ENCODE measurements around the gene SUMF1. TPM values are rescaled to one million over a fixed set of nuclear protein-coding genes. Genes with fewer than 3 reads are reported as not detected.

The SUMF1 gene
- total RNA-seq, 2 donors from 2014 or later = 5.0 to 7.2 TPM

- Mint-ChIP-seq H3K4me3 (no peak overlapping the region), H3K36me3 (ENCODE audit: insufficient read depth in 2 of 2) (peaks cover 11 to 21% of the 10 kb centered on the region in 2 donors), H3K4me1 (ENCODE audit: low read depth) (no peaks in the 10 kb centered on the region), H3K27me3 (ENCODE audit: low read depth) (no peaks in the 10 kb centered on the region), H3K9me3 (peaks cover 2 to 6% of the 10 kb centered on the region in 2 donors), H3K27ac (no peak overlapping the region)
- ATAC-seq (replicated peaks in 1 of 2) (no peak), DNase-seq (no peak)
Observed at GRCh38 chr3:4373669-4374068, 93.4 kb downstream of the SUMF1 start.

DNA sequence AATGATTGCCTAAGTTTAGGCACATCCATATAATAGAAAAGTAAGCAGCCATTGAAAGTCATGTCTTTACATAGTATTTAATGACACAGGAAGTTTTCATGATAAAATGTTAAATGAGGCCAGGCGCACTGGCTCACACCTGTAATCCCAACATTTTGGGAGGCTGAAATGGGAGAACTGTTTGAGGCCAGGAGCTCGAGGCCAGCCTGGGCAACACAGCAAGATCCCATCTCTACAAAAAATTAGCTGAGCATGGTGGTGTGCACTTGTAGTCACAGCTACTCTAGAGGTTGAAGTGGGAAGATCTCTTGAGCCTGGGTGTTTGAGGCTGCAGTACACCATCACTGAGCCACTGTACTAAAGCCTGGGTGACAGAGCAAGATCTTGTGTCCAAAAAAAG, 104.5 kb downstream of the SUMF1 start:
- no peaks in the 10 kb centered on the region for H3K9me3 Mint-ChIP-seq
- H3K27ac Mint-ChIP-seq = peak overlapping the region; percentile 25
- ATAC-seq (replicated peaks in 1 of 2) (no peak), DNase-seq (no peak)
- H3K27me3 Mint-ChIP-seq (ENCODE audit: low read depth) = no peaks in the 10 kb centered on the region
- no peaks in the 10 kb centered on the region for H3K36me3 Mint-ChIP-seq (ENCODE audit: insufficient read depth in 2 of 2)
- H3K4me1 Mint-ChIP-seq (ENCODE audit: low read depth) = no peaks in the 10 kb centered on the region
- no peak overlapping the region for H3K4me3 Mint-ChIP-seq

DNA sequence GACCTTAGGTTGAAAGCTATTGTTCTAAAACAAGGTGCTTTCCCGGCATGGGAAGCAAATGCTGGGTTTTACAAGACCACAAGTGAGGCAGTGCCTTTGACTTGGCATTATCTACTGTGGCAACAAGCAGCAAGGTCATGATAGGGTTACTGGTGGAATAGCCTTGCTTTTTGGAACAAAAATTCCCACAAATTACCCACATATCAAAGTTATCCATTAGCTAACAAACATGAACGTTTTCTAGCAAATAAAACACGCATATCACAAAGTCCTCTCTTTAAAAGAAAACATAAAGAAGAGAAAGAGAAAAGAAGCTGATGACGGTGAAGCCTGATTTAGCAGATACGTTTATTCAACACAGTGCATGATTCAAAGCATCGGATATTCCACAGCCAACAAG, 106.3 kb downstream of the SUMF1 start:
- Mint-ChIP-seq H3K9me3 (no peaks in the 10 kb centered on the region), H3K36me3 (ENCODE audit: insufficient read depth in 2 of 2) (no peaks in the 10 kb centered on the region), H3K4me1 (ENCODE audit: low read depth) (no peaks in the 10 kb centered on the region), H3K4me3 (no peak overlapping the region), H3K27me3 (ENCODE audit: low read depth) (no peaks in the 10 kb centered on the region), H3K27ac (no peak overlapping the region)
- ATAC-seq (replicated peaks in 1 of 2) (no peak), DNase-seq (no peak)

DNA sequence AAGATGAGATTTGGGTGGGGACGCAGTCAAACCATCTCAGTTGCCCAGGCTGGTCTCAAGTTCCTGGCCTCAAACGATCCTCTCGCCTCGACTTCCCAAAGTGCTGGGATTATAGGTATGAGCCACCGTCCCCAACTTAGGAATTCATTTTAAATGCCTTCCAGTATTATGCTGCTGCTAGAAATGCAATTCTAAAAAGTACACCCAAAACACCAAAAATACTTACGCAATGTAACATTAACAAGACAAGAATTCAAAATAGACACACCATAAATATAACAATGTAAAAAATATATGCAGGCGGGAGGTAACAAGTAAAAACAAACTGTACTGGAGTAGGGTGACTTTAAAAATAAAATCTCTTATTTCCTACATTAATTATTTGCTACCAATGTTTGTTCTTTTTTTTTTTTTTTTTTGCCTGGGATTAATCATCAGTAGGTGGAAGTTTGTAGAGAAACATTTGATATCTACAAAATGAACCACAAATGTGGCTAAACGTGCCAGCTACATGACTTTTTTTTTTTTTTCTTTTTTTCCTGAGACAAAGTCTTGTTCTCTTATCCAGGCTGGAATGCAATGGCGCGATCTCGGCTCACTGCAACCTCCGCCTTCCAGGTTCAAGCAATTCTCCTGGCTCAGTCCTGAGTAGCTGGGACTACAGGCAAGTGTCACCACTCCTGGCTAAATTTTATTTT, 107.1 kb downstream of the SUMF1 start:
- H3K36me3 Mint-ChIP-seq (ENCODE audit: insufficient read depth in 2 of 2) = no peaks in the 10 kb centered on the region
- DNase-seq = no peak
- H3K27me3 Mint-ChIP-seq (ENCODE audit: low read depth) = no peaks in the 10 kb centered on the region
- H3K4me1 Mint-ChIP-seq (ENCODE audit: low read depth) = no peaks in the 10 kb centered on the region
- H3K4me3 Mint-ChIP-seq = no peak overlapping the region
- no peak overlapping the region for H3K27ac Mint-ChIP-seq
- H3K9me3 Mint-ChIP-seq = no peaks in the 10 kb centered on the region
- ATAC-seq (replicated peaks in 1 of 2) = no peak

DNA sequence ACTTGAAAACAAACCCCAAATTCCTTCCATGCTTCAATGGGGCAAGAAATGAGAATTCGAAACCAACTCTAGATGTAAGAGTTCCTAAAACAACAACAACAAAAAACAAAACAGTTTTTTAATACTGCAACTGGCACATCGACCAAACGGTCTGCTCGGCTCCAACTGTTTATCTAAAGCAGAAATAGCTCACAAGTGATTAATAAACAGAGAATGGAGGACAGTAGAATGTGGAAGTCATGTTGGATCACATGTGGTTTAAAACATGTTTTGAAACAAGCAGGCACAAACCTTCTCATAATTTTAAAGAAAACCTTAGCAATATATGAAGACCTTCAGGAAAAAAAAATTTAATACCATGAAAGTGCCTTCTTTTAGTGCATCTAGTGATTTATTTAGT, 108.8 kb downstream of the SUMF1 start:
- DNase-seq (no peak), ATAC-seq (replicated peaks in 1 of 2) (no peak)
- no peaks in the 10 kb centered on the region for H3K9me3 Mint-ChIP-seq
- no peak overlapping the region for H3K27ac Mint-ChIP-seq
- H3K4me3 Mint-ChIP-seq = no peak overlapping the region
- H3K27me3 Mint-ChIP-seq (ENCODE audit: low read depth) = no peaks in the 10 kb centered on the region
- no peaks in the 10 kb centered on the region for H3K36me3 Mint-ChIP-seq (ENCODE audit: insufficient read depth in 2 of 2)
- H3K4me1 Mint-ChIP-seq (ENCODE audit: low read depth) = no peaks in the 10 kb centered on the region

DNA sequence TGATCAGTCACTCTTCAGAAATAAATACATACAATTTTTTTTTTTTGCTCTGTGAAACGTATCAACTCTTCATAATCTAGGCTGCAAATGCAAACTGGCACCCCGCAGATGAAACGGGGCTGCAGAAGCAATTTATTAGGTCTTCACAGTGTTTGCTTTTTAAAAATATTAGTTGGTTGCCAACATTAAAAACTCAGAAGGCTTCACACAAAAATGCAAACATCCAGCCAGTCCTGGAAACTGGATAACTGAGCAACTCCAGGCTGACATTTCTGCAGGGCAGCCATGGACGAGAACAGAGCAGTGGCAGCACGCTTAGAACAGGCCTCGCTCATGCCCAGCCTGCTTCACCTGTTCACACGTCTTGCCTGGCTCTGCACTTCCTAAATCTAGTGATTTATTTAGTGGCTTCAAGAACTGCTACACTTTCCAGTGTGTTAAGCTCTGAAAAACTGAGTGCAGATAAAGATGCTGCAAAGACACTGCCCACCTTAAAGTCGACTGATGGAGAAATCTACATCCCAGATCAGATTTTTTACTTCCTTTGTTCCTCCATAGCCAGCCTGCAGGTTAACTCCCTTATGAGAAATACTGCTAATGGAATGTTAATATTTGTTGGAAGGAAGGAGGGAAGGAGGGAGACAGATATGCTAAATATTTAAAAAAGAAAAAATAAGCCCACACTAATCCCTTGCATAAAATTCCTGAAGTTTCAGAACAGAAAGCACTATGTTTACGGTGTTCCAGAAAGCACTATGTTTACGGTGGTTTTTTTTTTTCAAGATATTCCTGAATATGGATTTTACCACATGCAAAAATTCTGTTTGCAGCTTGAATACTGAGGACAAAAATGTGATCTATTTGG, 110.3 kb downstream of the SUMF1 start:
- H3K27ac Mint-ChIP-seq = no peak overlapping the region
- ATAC-seq (replicated peaks in 1 of 2) (no peak), DNase-seq (no peak)
- H3K4me1 Mint-ChIP-seq (ENCODE audit: low read depth) = peaks cover 12% of the 10 kb centered on the region
- H3K36me3 Mint-ChIP-seq (ENCODE audit: insufficient read depth in 2 of 2) = no peaks in the 10 kb centered on the region
- H3K9me3 Mint-ChIP-seq = no peaks in the 10 kb centered on the region
- no peaks in the 10 kb centered on the region for H3K27me3 Mint-ChIP-seq (ENCODE audit: low read depth)
- H3K4me3 Mint-ChIP-seq = no peak overlapping the region

GRCh38 chr3:4356220-4356540, 110.9 kb downstream of the SUMF1 start:
- Mint-ChIP-seq H3K36me3 (ENCODE audit: insufficient read depth in 2 of 2) (no peaks in the 10 kb centered on the region), H3K4me1 (ENCODE audit: low read depth) (peaks cover 18% of the 10 kb centered on the region), H3K27ac (no peak overlapping the region), H3K27me3 (ENCODE audit: low read depth) (no peaks in the 10 kb centered on the region), H3K9me3 (no peaks in the 10 kb centered on the region), H3K4me3 (no peak overlapping the region)
- no peak for ATAC-seq (replicated peaks in 1 of 2)
- no peak for DNase-seq

DNA sequence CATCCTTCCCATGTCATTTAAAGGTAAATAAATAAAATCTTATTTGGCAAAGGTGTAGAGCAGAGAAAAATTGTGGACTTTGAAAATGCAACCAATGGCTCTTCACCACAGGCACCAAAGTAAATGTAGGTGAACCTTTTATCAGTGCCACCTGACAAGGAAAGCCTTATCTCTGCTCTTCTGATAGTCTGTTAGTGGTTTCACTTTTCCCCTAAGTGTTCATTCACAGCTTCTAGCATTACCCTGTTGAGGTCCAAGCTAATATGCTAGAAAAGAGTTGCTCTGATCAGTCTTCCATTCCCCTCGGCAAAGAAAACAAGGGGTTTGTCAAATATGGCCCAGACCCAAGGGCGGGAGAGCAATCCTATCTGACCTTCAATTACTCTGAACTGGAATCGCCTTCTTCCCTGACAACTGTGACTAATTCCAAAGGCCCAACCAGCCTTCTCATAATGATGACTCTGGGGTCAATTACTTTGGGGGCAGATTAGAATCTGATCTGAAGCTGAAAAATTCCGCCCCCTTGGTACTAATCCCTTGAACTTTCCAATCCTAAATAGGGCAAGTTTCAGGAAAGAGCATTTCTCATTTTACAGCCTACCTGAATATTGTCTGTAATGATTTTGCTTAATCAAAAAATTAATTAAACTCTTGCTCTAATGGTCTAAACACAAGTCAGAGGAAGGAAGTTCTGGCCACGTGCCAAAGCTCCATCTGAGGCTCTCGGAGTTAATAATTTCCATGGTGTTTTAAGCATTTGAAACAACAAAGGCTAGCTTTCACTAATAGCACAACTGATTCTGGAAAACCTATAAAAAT, 111.5 kb downstream of the SUMF1 start:
- no peaks in the 10 kb centered on the region for H3K9me3 Mint-ChIP-seq
- H3K36me3 Mint-ChIP-seq (ENCODE audit: insufficient read depth in 2 of 2) = no peaks in the 10 kb centered on the region
- DNase-seq (no peak), ATAC-seq (replicated peaks in 1 of 2) (no peak)
- H3K4me1 Mint-ChIP-seq (ENCODE audit: low read depth) = peaks cover 24% of the 10 kb centered on the region
- H3K4me3 Mint-ChIP-seq = no peak overlapping the region
- no peak overlapping the region for H3K27ac Mint-ChIP-seq
- no peaks in the 10 kb centered on the region for H3K27me3 Mint-ChIP-seq (ENCODE audit: low read depth)

GRCh38 chr3:4351872-4352271, 115.2 kb downstream of the SUMF1 start:
- H3K27me3 Mint-ChIP-seq (ENCODE audit: low read depth) = no peaks in the 10 kb centered on the region
- peak overlapping the region; percentile 67 to 68 for H3K4me3 Mint-ChIP-seq
- peak overlapping the region; percentile 77 for H3K27ac Mint-ChIP-seq
- H3K36me3 Mint-ChIP-seq (ENCODE audit: insufficient read depth in 2 of 2) = no peaks in the 10 kb centered on the region
- DNase-seq = no peak
- H3K4me1 Mint-ChIP-seq (ENCODE audit: low read depth) = peaks cover 26% of the 10 kb centered on the region
- no peaks in the 10 kb centered on the region for H3K9me3 Mint-ChIP-seq
- no peak for ATAC-seq (replicated peaks in 1 of 2)

DNA sequence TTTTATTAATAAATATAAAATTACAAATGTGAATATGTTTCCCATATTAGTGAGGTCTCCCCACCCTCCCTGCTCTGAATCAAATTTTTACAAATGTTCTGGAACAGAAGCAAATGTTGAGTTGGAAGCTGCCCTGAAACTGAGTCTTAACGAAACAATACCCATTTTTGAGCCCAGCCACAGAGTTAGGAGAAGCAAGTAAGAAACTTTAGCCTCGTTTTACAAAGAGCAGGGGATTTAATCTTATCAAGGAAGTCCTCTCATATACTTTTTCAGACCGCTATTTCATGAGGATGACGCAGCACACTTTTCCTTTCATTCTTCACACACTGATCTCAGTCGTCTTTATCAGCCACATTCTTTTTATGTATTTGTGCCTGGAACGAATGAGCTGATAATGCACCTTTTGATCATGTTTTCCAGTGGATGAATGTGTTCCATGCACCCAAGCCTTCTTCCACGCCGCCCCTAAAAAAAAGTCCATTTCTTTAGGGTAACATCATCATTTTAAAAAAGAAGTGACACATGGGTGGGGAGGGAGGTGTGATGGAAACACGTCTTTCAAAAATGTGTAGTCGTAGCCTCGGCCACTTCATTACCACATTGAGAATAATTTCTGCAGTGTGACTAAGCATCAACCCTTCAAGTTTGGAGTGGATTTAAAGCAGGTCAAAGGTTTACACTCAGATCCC, 115.8 kb downstream of the SUMF1 start:
- peak overlapping the region; percentile 67 to 68 for H3K4me3 Mint-ChIP-seq
- DNase-seq = peak; percentile 40 to 42
- H3K9me3 Mint-ChIP-seq = no peaks in the 10 kb centered on the region
- ATAC-seq (replicated peaks in 1 of 2) = peak; percentile 89 to 96
- H3K36me3 Mint-ChIP-seq (ENCODE audit: insufficient read depth in 2 of 2) = no peaks in the 10 kb centered on the region
- no peaks in the 10 kb centered on the region for H3K27me3 Mint-ChIP-seq (ENCODE audit: low read depth)
- peak overlapping the region; percentile 77 for H3K27ac Mint-ChIP-seq
- H3K4me1 Mint-ChIP-seq (ENCODE audit: low read depth) = peaks cover 26% of the 10 kb centered on the region

DNA sequence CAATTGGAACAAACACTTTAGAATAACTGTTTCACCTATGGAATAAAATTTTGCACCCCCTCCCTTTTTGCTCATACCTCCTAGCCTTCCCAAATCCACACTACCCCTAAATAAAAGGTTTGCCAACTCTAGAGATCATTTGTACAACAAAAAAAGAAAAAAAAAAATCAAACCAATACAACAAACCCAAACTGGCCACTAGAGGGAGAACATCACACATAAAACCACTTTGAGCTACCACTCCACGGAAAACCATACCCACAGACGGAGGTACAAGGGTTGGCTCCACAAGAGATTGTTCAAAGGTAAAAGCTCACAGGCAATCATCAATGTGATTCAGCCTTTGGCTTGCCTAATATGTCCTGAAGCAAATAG, 116.3 kb downstream of the SUMF1 start:
- Mint-ChIP-seq H3K27ac (peak overlapping the region; percentile 38), H3K27me3 (ENCODE audit: low read depth) (no peaks in the 10 kb centered on the region), H3K9me3 (no peaks in the 10 kb centered on the region), H3K36me3 (ENCODE audit: insufficient read depth in 2 of 2) (no peaks in the 10 kb centered on the region), H3K4me3 (peak overlapping the region; percentile 41 to 67), H3K4me1 (ENCODE audit: low read depth) (peaks cover 26% of the 10 kb centered on the region)
- peak; percentile 65 to 73 for ATAC-seq (replicated peaks in 1 of 2)
- peak; percentile 50 to 63 for DNase-seq

DNA sequence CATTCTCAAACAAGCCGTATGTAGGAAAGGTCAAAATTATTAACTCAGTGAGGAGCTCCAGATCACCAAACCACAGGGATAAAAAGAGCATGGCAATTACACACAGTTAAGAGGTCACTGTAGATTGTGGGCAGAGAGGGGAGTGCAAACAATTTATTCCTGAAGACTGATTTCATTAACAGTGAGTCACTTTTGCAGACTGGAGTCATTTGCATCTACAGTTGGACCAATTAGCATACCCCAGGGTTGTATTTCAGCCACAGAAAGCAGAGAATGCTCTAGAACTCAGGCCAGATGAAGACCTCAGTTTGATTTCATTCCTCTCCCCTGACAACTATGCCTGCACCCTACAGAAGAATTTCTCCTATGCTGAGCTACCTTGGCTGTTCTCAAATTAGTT, 123.8 kb downstream of the SUMF1 start:
- H3K4me1 Mint-ChIP-seq (ENCODE audit: low read depth) = peaks cover 9% of the 10 kb centered on the region
- ATAC-seq (replicated peaks in 1 of 2) = no peak
- H3K9me3 Mint-ChIP-seq = no peaks in the 10 kb centered on the region
- H3K27me3 Mint-ChIP-seq (ENCODE audit: low read depth) = no peaks in the 10 kb centered on the region
- no peak for DNase-seq
- H3K4me3 Mint-ChIP-seq = no peak overlapping the region
- no peak overlapping the region for H3K27ac Mint-ChIP-seq
- no peaks in the 10 kb centered on the region for H3K36me3 Mint-ChIP-seq (ENCODE audit: insufficient read depth in 2 of 2)

DNA sequence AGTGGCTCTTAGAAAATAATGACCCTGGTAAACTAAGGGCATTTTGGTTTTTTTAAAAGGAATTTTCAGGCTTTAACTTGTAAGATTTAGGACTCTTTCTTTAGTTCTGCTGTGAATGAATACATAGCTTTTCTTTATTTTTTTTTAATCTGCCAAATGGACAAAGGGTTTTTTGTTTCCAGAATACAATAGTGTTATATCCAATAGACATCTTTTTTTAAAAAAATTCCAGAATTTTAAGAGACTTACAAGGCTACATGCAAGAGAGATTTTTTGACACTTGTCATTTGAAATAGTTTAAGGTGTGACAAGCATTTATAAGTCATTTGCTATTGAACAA, 125.8 kb downstream of the SUMF1 start:
- no peaks in the 10 kb centered on the region for H3K9me3 Mint-ChIP-seq
- no peak overlapping the region for H3K4me3 Mint-ChIP-seq
- peaks cover 7% of the 10 kb centered on the region for H3K27me3 Mint-ChIP-seq (ENCODE audit: low read depth)
- H3K36me3 Mint-ChIP-seq (ENCODE audit: insufficient read depth in 2 of 2) = no peaks in the 10 kb centered on the region
- DNase-seq = no peak
- H3K4me1 Mint-ChIP-seq (ENCODE audit: low read depth) = peaks cover 9% of the 10 kb centered on the region
- ATAC-seq (replicated peaks in 1 of 2) = no peak
- H3K27ac Mint-ChIP-seq = no peak overlapping the region
